RWPE1 (cell line): ENCODE measurements around the gene UXS1.

Experiments used
- CTCF ChIA-PET: fragments of 350-600 bp; sonication (Branson Sonifier 250); formaldehyde crosslinking; extraction: SDS; loops from one replicate; lab custom pipeline; 2021; lab: Yijun Ruan, JAX
- POLR2A ChIA-PET: fragments of 400-600 bp; formaldehyde crosslinking; extraction: SDS; loops from one replicate; lab custom pipeline; 2020; ENCODE audit warnings: antibody characterized with exemption; ENCODE audit not compliant: low non-redundant PET; lab: Yijun Ruan, JAX
- DNase-seq: peaks from one replicate; pipeline ENCODE4 v3.0.0; 2012; ENCODE audit warnings: low spot score
- H3K27ac ChIP-seq: fragments of 450-650 bp; 2 replicates; pipeline ENCODE4 v1.5.1; 2017
- TF ChIP-seq, protein P1 (sequence below): fragments of 450-650 bp; conservative IDR thresholded peaks from 2 replicates; pipeline ENCODE4 v1.5.1; 2017; ENCODE audit warnings: low read depth, mild to moderate bottlenecking

The UXS1 gene

DNA sequence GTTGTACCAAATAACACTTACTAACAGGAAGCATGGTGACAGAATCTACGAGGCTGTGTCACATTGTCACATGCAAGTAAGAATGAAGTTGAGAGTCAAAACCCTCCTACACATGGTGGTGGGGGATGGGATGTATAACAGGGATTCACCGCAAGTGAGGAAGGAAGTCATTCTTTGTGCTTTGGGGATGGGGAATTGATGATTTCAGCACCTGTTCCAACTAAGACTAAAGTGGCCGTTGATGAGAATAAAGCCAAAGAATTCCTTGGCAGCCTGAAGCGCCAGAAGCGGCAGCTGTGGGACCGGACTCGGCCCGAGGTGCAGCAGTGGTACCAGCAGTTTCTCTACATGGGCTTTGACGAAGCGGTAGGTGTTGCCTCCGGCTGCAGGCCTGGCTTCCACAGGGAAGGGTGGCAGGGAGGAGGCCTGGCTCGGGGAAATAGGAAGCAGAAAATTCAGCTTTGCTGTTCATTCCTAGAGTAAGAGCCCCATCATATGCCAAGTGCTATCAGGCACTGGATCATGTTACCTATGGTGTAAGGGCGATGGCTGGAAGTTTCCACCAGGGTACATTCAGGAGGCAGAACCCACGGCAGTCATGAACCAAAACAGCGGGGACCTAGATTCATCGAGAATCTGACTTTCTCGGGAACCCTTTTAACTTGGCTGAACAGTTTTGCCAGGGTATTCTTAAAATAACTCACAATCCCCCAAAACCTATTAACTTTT lies 120.3 kb downstream of the UXS1 start:
- H3K27ac ChIP-seq = no peak overlapping the region
- TF ChIP-seq, protein P1, sequence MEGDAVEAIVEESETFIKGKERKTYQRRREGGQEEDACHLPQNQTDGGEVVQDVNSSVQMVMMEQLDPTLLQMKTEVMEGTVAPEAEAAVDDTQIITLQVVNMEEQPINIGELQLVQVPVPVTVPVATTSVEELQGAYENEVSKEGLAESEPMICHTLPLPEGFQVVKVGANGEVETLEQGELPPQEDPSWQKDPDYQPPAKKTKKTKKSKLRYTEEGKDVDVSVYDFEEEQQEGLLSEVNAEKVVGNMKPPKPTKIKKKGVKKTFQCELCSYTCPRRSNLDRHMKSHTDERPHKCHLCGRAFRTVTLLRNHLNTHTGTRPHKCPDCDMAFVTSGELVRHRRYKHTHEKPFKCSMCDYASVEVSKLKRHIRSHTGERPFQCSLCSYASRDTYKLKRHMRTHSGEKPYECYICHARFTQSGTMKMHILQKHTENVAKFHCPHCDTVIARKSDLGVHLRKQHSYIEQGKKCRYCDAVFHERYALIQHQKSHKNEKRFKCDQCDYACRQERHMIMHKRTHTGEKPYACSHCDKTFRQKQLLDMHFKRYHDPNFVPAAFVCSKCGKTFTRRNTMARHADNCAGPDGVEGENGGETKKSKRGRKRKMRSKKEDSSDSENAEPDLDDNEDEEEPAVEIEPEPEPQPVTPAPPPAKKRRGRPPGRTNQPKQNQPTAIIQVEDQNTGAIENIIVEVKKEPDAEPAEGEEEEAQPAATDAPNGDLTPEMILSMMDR = no peak
- ChIA-PET POLR2A (no interaction called here), CTCF (no interaction called here)
- DNase-seq = no peak

DNA sequence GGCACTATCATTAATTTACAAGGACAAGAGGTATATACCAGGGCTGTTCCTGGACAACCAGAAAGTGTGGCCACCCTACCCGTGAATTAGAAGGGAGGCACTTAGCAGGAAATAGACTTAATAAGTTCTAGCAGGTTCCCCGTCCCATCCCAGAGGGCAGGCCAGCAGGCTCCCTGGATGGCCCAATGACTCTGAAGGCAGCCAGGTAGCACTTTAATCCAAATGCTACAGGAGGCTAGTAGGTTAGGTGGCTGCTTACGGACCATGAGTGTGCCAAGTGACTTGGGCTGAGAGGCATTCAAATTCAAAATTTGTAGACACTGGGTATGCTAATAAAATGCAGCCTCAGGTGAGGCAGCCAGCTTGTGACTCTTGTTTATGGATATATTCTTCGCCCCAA lies 123.9 kb downstream of the UXS1 start:
- POLR2A ChIA-PET = no interaction called here
- CTCF ChIA-PET = interaction anchor here (0.5 to 0.6 kb wide), 2 partner anchors 474 to 1150 kb away, joined by 3 to 5 read pairs; no protein-coding TSS in a partner anchor
- no peak for DNase-seq
- TF ChIP-seq, protein P1 = no peak
- no peak overlapping the region for H3K27ac ChIP-seq

DNA sequence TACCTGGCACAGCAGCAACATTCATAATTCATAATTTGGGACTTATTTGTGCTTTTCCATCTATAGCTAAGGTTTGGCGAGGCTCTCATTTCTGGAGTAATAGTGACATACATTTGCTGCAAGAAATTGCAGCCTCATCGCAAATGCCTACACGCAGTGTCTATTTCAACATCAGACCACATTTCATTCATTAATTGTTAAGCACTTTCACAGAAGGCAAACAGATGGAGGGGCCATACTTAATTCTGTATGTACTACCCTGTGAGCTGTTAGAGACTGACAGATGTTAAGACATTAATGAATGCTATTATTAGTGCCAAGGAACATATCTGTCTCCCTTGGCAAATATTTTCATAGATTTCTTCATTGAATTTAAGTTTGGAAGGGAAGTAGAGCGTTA lies 125.7 kb downstream of the UXS1 start:
- ChIA-PET CTCF (no interaction called here), POLR2A (no interaction called here)
- TF ChIP-seq, protein P1 = no peak
- no peak overlapping the region for H3K27ac ChIP-seq
- no peak for DNase-seq

DNA sequence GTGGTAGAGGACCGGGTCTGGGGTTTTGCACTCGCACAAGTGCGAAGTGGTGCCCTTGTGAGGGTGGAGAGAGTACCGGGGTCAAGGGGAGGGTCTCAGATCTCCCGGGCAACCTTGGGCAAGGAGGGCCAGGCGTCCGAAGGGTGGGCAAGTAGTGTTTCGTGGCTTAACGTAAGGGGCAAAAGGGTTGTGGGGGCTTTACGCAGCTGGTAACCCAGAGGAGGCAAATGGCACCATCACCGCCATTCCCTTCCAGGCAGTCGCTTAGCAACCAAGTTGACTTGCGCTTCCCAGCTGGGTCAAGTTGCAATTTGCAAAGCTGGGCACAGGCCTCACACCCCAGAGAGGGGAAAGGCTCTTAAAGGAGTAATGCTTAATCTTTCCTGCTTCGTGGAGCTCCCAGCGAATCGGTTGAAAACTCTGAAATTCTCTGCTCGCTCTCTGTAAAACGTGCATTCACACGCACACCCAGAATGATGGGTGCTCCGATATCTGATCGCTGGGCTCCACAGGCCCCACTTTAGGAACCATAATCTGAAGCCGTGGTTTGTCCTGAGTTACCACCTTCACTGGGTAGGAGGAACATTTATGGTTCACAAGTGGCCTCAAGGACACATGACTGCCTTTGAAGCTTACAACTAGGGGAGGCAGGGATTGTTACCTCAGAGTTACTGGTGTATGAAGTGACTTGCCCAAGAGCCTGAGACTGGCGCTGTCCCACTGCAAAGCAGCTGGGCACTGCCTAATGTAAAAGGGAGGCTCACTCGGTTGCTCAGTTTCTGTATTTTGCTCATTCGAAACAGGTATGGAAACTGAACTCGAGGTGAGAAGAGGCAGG lies 127.9 kb downstream of the UXS1 start:
- TF ChIP-seq, protein P1 = no peak
- ChIA-PET CTCF (no interaction called here), POLR2A (no interaction called here)
- no peak overlapping the region for H3K27ac ChIP-seq
- no peak for DNase-seq

DNA sequence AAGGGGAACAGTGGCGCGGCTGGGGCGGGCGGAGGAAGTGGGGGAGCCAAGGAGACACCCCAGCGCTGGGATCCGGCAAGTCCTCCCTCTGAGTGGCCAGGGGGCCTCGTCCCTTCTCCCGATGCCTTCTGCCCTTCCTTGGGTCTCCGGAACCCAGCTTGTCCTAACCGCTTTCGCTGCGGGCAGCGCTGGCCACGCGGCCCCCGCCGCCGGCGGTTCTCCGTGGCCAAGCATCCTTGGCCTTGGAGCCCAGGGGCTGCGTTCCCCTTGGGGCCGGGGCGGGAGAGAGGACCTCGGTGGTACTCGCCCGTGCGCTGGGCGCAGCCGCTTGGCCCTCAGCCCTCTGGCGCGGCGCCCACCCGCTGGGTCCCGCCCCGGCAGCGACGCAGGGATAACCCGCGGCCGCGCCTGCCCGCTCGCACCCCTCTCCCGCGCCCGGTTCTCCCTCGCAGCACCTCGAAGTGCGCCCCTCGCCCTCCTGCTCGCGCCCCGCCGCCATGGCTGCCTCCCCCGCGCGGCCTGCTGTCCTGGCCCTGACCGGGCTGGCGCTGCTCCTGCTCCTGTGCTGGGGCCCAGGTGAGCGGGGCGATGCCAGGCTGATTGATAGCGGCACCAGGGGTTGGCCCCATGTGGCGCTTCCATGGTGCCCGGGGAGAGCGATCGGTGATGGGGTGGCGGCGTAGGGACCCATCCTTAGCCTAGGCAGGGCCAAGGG lies 128.7 kb downstream of the UXS1 start:
- CTCF ChIA-PET = no interaction called here

More for the DNA sequence above, 128.7 kb downstream of the UXS1 start:
- H3K27ac ChIP-seq = no peak overlapping the region
- POLR2A ChIA-PET = no interaction called here
- TF ChIP-seq, protein P1 = no peak
- no peak for DNase-seq
